Bronchial epithelial cell (primary cell): Measurements from ENCODE around the gene IGSF9B. TPM values are rescaled to one million over a fixed set of nuclear protein-coding genes. Genes with fewer than 3 reads are reported as not detected.
A peak's percentile ranks its signal among the peaks of the same experiment; 100 is the strongest.

Source experiments
- DNase-seq: peaks from one replicate; pipeline ENCODE4 v3.0.0-alpha.2; 2010; ENCODE audit warnings: low read depth
- FAIRE-seq: peaks from 2 replicates; lab custom pipeline; 2011; peaks lifted over from hg19 to GRCh38; lab: Jason Lieb, UNC
- H3K27me3 ChIP-seq: 2 replicates; pipeline ENCODE4 v1.5.1; 2011; ENCODE audit warnings: low read length; ENCODE audit not compliant: control insufficient read depth, insufficient read depth
- H3K36me3 ChIP-seq: 2 replicates; pipeline ENCODE4 v1.5.1; 2011; ENCODE audit warnings: low read length; ENCODE audit not compliant: control insufficient read depth, insufficient read depth
- H3K4me3 ChIP-seq: 2 replicates; pipeline ENCODE4 v1.5.1; 2011; ENCODE audit warnings: mild to moderate bottlenecking, low read depth, low read length, control low read depth
- total RNA-seq: library from RNA; depleted of rRNA; stranded (reverse); fragments of >200 nt; gene quantifications from 2 replicates; pipeline ENCODE4 v1.2.1, GENCODE V29; 2014
- TF ChIP-seq, protein P1 (sequence below): IDR thresholded peaks from 2 replicates; pipeline ENCODE4 v1.5.1; 2011; ENCODE audit warnings: mild to moderate bottlenecking, moderate library complexity, low read length, control low read depth, inconsistent platforms; ENCODE audit not compliant: insufficient read depth, severe bottlenecking

IGSF9B gene
- total RNA-seq, 1 donor from 2014 or later, result under 0.01 TPM

DNA sequence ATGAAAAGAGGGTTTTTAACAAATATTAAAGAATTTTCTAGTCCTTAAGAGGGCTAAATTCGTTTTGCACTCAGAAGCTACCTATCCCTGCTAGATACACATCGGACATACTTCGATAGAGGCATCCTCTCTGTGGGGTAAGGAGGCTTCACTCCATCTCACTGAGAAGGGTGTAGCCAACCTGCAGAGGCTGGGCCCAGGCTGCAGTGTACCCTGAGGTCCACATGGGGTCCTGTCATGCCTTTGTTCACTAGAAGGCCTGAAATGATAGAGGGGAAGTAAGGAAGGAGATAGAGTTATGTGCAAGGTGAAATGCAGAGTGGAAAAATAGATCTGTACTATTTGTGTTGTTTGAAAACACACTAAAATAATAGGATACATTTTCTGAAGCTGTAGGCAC lies 45.6 kb downstream of the IGSF9B start:
- TF ChIP-seq, protein P1, sequence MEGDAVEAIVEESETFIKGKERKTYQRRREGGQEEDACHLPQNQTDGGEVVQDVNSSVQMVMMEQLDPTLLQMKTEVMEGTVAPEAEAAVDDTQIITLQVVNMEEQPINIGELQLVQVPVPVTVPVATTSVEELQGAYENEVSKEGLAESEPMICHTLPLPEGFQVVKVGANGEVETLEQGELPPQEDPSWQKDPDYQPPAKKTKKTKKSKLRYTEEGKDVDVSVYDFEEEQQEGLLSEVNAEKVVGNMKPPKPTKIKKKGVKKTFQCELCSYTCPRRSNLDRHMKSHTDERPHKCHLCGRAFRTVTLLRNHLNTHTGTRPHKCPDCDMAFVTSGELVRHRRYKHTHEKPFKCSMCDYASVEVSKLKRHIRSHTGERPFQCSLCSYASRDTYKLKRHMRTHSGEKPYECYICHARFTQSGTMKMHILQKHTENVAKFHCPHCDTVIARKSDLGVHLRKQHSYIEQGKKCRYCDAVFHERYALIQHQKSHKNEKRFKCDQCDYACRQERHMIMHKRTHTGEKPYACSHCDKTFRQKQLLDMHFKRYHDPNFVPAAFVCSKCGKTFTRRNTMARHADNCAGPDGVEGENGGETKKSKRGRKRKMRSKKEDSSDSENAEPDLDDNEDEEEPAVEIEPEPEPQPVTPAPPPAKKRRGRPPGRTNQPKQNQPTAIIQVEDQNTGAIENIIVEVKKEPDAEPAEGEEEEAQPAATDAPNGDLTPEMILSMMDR, result no peak
- no peak overlapping the region for H3K4me3 ChIP-seq
- DNase-seq (no peak), FAIRE-seq (no peak)
- no peaks in the 10 kb centered on the region for H3K27me3 ChIP-seq
- no peaks in the 10 kb centered on the region for H3K36me3 ChIP-seq

DNA sequence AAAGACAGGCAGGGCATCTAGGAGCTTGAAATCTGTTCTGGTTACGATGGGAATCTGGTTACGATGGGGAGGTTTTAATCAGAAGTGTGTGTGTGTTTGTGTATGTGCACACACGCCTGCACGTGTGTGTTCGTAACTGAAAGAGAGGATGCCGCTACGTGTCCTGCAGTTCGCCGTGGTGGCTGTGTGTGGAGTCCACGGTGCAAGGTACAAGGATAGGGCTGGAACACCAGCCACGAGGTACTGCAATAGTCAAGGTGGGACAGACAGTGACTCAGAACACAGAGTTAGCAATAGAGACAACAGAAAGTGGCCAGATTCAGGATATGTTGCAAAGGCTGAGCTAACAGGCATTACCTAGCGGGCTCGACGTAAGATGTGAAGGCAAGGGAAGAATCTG lies 46.7 kb downstream of the IGSF9B start:
- FAIRE-seq (peak; percentile 79), DNase-seq (no peak)
- TF ChIP-seq, protein P1, result no peak
- Histone ChIP-seq H3K4me3 (no peak overlapping the region), H3K27me3 (no peaks in the 10 kb centered on the region), H3K36me3 (no peaks in the 10 kb centered on the region)

DNA sequence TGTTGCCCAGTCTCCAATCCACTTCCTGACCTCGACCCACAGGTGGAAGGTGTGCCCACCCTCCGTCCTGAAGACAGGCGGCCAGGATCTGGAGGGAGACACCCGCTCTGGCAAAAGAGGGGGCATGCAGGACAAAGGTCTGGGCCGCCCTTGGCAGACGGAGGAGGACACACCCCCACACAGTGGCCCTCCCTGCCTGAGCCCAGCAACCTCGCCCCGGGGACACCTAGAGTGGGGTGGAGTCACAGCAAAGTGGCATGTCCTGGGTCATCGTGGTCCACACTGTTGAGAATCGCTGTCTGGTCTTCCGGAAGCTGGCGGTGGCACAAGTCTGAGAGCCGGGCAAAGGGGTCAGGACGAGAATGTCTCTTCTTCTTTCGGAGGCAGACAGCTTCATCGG lies 47.9 kb downstream of the IGSF9B start:
- Histone ChIP-seq H3K4me3 (no peak overlapping the region), H3K27me3 (no peaks in the 10 kb centered on the region), H3K36me3 (no peaks in the 10 kb centered on the region)
- FAIRE-seq, result no peak
- TF ChIP-seq, protein P1, result no peak
- no peak for DNase-seq

DNA sequence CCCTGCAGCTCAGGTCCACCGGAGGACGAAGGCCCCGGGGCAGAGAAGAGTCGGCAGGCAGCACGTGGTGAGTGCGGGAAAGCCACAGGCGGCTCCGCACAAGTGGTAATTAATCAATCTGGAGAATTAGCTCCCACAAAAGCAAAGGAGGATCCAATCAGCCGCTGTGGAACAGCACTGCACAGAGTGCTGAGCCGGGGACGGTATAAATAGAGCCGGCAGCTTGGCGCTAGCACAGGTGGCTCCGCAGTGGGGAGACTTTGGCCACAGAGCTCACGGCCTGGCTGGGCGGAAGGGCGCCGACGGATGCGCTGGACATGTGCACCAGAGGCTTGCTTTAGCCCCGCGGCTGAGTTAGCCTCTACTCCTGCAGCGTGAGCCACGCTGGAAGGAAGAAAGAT lies 48.9 kb downstream of the IGSF9B start:
- no peak overlapping the region for H3K4me3 ChIP-seq
- no peak for FAIRE-seq
- H3K36me3 ChIP-seq, result no peaks in the 10 kb centered on the region
- TF ChIP-seq, protein P1, result no peak
- DNase-seq, result no peak
- H3K27me3 ChIP-seq, result no peaks in the 10 kb centered on the region

DNA sequence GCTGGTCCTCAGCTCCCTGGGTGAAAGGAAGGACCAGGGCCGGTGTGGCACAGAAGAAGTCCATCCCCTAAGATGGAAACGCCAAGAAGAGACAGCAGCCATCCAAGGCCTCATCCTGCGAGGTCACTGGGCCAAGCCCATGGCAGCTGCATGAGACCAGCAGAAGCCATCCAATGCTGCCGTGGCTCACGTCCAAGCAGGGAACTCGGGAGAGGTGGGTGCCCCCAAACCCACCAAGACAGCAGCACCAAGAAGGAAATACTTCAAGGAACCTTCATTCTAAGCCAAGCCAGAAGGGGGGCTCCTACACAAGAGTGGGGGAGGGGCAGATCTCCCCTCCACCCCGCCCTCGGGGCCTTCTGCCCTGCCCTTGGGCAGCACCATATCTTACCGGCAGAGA lies 49.6 kb downstream of the IGSF9B start:
- DNase-seq (no peak), FAIRE-seq (no peak)
- TF ChIP-seq, protein P1, result no peak
- Histone ChIP-seq H3K36me3 (no peaks in the 10 kb centered on the region), H3K27me3 (no peaks in the 10 kb centered on the region), H3K4me3 (no peak overlapping the region)

DNA sequence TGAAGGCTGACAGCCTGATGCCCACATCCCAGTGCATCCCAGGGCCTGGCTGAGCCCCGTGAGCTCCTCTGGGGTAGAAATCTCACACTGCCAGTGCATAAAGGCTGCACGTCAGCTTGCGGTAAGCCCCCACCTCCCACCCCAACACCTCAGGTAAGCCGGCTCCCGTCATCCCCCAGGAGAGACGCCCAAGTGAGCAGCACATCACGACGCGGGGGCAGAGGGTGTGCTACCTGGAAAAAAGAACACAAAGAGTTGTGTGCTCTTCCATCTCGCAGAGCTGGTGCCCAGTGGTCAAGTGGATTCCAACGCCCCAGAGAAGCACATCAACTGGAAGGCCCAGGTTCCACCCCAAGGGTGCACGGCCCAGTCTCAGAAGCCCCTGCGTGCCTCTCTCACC lies 50.0 kb downstream of the IGSF9B start:
- Histone ChIP-seq H3K27me3 (no peaks in the 10 kb centered on the region), H3K36me3 (no peaks in the 10 kb centered on the region), H3K4me3 (no peak overlapping the region)
- DNase-seq, result no peak
- no peak for FAIRE-seq
- TF ChIP-seq, protein P1, result no peak
